ENCODE measurements around the gene GOLGA8M.
"Not testable (repeated sequence)": the region's sequence is repeated elsewhere in the genome, so short reads cannot be mapped to it uniquely, and the experiment has no call there.

DNA sequence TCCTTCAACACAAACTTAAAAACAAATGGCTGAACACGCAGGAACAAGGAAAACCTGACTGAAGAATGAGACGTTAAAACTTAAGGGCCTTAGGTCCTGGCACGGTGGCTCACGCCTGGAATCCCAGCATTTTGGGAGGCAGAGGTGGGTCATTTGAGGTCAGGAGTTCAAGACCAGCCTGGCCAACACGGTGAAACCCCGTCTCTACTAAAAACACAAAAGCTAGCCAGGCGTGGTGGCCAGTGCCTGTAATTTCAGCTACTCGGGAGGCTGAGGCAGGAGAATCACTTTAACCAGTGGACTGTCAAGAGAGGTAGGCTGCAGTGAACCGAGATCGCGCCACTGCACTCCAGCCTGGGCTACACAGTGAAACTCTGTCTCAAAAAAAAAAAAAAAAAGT is 6.4 kb upstream of the GOLGA8M start:
- TF ChIP-seq CTCF, POLR2A, EP300, POLR2AphosphoS5 (IDR thresholded peaks at IDR 0.05): not testable (repeated sequence)
